Mammary epithelial cell (primary cell): ENCODE results near the gene STK38.

ENCODE experiments used
- EZH2 ChIP-seq: IDR thresholded peaks from 2 replicates; pipeline ENCODE4 v1.6.1; 2012; ENCODE audit warnings: low read length, inconsistent platforms, borderline replicate concordance
- TF ChIP-seq, protein P1 (sequence below), 2 donors: IDR thresholded peaks in 1 of 2; conservative IDR thresholded peaks in 1 of 2; 2 replicates each; pipeline ENCODE4 v1.5.1; 2011 to 2012; ENCODE audit warnings: inconsistent platforms in 2 of 2, low read length in 2 of 2, mild to moderate bottlenecking in 2 of 2, control low read depth in 1 of 2, low read depth in 1 of 2; ENCODE audit not compliant: insufficient read depth in 1 of 2; ENCODE audit errors: extremely low read depth in 1 of 2

DNA sequence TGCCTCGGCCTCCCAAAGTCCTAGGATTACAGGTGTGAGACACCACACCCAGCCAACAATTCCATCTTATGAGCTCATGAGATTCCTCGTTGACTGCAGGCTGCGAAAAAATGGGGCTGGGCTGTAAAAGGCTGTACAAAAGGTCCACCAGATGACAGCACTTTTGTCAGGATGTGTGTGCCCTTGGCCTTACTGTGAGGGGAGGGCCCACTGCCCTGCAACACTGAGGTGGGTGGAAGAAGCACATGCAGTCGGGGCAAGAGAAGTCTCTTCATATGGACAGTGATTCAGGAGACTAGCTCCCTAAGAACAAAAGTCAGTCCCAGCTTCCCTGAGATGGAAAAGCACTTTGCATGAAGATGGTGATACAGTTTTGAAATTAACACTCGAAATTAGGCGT, 54.0 kb downstream of the STK38 start:
- TF ChIP-seq, protein P1, sequence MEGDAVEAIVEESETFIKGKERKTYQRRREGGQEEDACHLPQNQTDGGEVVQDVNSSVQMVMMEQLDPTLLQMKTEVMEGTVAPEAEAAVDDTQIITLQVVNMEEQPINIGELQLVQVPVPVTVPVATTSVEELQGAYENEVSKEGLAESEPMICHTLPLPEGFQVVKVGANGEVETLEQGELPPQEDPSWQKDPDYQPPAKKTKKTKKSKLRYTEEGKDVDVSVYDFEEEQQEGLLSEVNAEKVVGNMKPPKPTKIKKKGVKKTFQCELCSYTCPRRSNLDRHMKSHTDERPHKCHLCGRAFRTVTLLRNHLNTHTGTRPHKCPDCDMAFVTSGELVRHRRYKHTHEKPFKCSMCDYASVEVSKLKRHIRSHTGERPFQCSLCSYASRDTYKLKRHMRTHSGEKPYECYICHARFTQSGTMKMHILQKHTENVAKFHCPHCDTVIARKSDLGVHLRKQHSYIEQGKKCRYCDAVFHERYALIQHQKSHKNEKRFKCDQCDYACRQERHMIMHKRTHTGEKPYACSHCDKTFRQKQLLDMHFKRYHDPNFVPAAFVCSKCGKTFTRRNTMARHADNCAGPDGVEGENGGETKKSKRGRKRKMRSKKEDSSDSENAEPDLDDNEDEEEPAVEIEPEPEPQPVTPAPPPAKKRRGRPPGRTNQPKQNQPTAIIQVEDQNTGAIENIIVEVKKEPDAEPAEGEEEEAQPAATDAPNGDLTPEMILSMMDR (conservative IDR thresholded peaks at IDR 0.05 in 1 of 2, IDR thresholded peaks at IDR 0.05 in 1 of 2; ENCODE audit: extremely low read depth in 1 of 2, insufficient read depth in 1 of 2, low read depth in 1 of 2, low read length in 2 of 2): no peak
- no peak for TF ChIP-seq EZH2
